GM12878 (cell line): Measurements from ENCODE around the gene ZNF672. TPM values are rescaled to one million over a fixed set of nuclear protein-coding genes. Genes with fewer than 3 reads are reported as not detected.

Source experiments
- CBX5 ChIP-seq: sonication (generic); IDR thresholded peaks from 2 replicates; pipeline ENCODE4 v1.6.1; 2016; ENCODE audit warnings: low read depth, moderate library complexity, mild to moderate bottlenecking, inconsistent platforms
- CREB1 ChIP-seq: IDR thresholded peaks from 2 replicates; pipeline ENCODE4 v1.6.1; 2012; ENCODE audit warnings: low read depth, mild to moderate bottlenecking, inconsistent platforms
- CREM ChIP-seq: IDR thresholded peaks from 2 replicates; pipeline ENCODE4 v1.6.1; 2014; ENCODE audit warnings: antibody characterized with exemption, low read depth
- EP300 ChIP-seq, 2 experiments: fragments of 150-350 bp in 1 of 2; IDR thresholded peaks; 2 replicates each; pipeline ENCODE4 v1.6.1; 2011 to 2012; ENCODE audit warnings: low read depth in 2 of 2, low read length in 2 of 2, borderline replicate concordance in 1 of 2, improper control_type of control experiment in 1 of 2, inconsistent platforms in 1 of 2; ENCODE audit not compliant: control insufficient read depth in 1 of 2
- ESRRA ChIP-seq: IDR thresholded peaks from 2 replicates; pipeline ENCODE4 v1.6.1; 2012; ENCODE audit warnings: mild to moderate bottlenecking, low read length, improper control_type of control experiment
- GATAD2B ChIP-seq: fragments of 450-650 bp; conservative IDR thresholded peaks from 2 replicates; pipeline ENCODE4 v1.6.1; 2017; ENCODE audit warnings: low read depth, mild to moderate bottlenecking, moderate library complexity
- MYB ChIP-seq: fragments of 150-350 bp; IDR thresholded peaks from 2 replicates; pipeline ENCODE4 v1.6.1; 2014; ENCODE audit warnings: mild to moderate bottlenecking, low read depth, low read length, borderline replicate concordance
- RAD21 ChIP-seq: IDR thresholded peaks from 2 replicates; pipeline ENCODE4 v1.6.1; 2011; ENCODE audit warnings: mild to moderate bottlenecking, low read depth, low read length, moderate library complexity; ENCODE audit not compliant: insufficient read depth
- RCOR1 ChIP-seq: conservative IDR thresholded peaks from 2 replicates; pipeline ENCODE4 v1.6.1; 2012; ENCODE audit warnings: low read depth, low read length, improper control_type of control experiment
- SREBF2 ChIP-seq: IDR thresholded peaks from 2 replicates; pipeline ENCODE4 v1.6.1; 2012; ENCODE audit warnings: mild to moderate bottlenecking, low read length
- SUZ12 ChIP-seq: fragments of 200-600 bp; sonication (generic); IDR thresholded peaks from one replicate; pipeline ENCODE4 v1.6.1; 2018; ENCODE audit warnings: antibody characterized with exemption, mild to moderate bottlenecking; ENCODE audit not compliant: unreplicated experiment
- polyA plus RNA-seq, 11 experiments: library from polyadenylated mRNA; depleted of rRNA in 4 of 11; unstranded in 6 of 11; stranded (reverse) in 5 of 11; fragments of >200 nt; fragmentation: Nextera tagmentation in 4 of 11; fragmentation: Illumina TruSeq in 1 of 11; extraction: Ambion mirVana in 4 of 11; extraction: Trizol in 1 of 11; gene quantifications; 1 replicate in 1 of 11; 2 replicates in 10 of 11; pipeline versions ENCODE4 v1.2.1 to v1.2.3, GENCODE V29; 2011 to 2016; ENCODE audit warnings: inconsistent platforms in 2 of 11, missing spikeins in 2 of 11, low read depth in 1 of 11
- total RNA-seq, 4 experiments: library from RNA; depleted of rRNA in 3 of 4; stranded (reverse); fragments of >200 nt in 3 of 4; fragmentation: Illumina TruSeq in 1 of 4; extraction: Trizol in 1 of 4; gene quantifications; 2 replicates each; pipeline versions ENCODE4 v1.2.1 to v1.2.3, GENCODE V29; 2013 to 2021
- TF ChIP-seq, protein P1 (sequence below): IDR thresholded peaks from 2 replicates; pipeline ENCODE4 v1.6.1; 2012; ENCODE audit warnings: low read depth, low read length, improper control_type of control experiment
- TF ChIP-seq, protein P2 (sequence below): fragments of 450-650 bp; IDR thresholded peaks from 2 replicates; pipeline ENCODE4 v1.6.1; 2017; ENCODE audit warnings: mild to moderate bottlenecking
- TF ChIP-seq, protein P3 (sequence below): fragments of 450-650 bp; IDR thresholded peaks from 2 replicates; pipeline ENCODE4 v1.6.1; 2017; ENCODE audit warnings: borderline replicate concordance

Gene ZNF672
- total and polyA plus RNA-seq, 10 of the 15 experiments (the other 5 are each of a cell fraction or from before 2014, with no cell fraction given): 2.9 to 51.3 (median 39.8) TPM

DNA sequence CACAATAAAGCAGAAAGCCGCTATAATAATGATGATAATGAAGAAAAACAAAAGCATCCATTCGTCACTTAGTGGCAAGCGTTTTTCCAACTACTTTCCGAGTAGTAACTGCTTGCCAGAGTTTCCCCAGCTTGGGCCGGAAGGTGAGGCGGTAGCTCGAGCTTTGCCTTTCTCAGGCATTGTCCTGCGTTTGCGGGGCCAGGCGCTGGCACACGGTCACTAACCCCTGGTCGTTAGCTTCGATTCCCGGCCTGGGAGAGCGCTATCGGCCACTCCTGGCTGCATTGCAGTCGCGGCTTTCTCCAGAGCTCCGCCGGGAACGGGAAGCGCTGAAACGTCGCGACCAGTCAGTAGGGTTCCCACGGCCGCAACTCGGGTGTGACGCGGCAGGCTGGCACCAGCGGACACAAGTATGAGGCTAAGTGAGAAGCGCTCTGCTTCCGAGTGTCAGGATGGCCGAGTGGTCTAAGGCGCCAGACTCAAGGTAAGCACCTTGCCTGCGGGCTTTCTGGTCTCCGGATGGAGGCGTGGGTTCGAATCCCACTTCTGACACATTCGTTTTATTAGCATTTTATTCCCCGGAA, 35.5 kb downstream of the ZNF672 start (continued):
- TF ChIP-seq GATAD2B (no peak; the same call in 1 of the 2 replicates), SREBF2 (peak; percentile 90), RCOR1 (no peak; the same call in 1 of the 2 replicates), MYB (no peak), CBX5 (no peak), ESRRA (0 out of 2 replicates have a peak, but pooled peaks have one; percentile 39), SUZ12 (no peak), EP300 (IDR thresholded peaks at IDR 0.05; ENCODE audit: borderline replicate concordance in 1 of 2, control insufficient read depth in 1 of 2, low read depth in 2 of 2, low read length in 2 of 2) (peak in 1 of 2 experiments; percentile 77; a peak in 1 of 4 replicates), RAD21 (no peak), CREB1 (peak; percentile 83; the same call in 1 of the 2 replicates), CREM (peak; percentile 82)
- TF ChIP-seq, protein P1, sequence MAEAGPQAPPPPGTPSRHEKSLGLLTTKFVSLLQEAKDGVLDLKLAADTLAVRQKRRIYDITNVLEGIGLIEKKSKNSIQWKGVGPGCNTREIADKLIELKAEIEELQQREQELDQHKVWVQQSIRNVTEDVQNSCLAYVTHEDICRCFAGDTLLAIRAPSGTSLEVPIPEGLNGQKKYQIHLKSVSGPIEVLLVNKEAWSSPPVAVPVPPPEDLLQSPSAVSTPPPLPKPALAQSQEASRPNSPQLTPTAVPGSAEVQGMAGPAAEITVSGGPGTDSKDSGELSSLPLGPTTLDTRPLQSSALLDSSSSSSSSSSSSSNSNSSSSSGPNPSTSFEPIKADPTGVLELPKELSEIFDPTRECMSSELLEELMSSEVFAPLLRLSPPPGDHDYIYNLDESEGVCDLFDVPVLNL: no peak
- TF ChIP-seq, protein P2, sequence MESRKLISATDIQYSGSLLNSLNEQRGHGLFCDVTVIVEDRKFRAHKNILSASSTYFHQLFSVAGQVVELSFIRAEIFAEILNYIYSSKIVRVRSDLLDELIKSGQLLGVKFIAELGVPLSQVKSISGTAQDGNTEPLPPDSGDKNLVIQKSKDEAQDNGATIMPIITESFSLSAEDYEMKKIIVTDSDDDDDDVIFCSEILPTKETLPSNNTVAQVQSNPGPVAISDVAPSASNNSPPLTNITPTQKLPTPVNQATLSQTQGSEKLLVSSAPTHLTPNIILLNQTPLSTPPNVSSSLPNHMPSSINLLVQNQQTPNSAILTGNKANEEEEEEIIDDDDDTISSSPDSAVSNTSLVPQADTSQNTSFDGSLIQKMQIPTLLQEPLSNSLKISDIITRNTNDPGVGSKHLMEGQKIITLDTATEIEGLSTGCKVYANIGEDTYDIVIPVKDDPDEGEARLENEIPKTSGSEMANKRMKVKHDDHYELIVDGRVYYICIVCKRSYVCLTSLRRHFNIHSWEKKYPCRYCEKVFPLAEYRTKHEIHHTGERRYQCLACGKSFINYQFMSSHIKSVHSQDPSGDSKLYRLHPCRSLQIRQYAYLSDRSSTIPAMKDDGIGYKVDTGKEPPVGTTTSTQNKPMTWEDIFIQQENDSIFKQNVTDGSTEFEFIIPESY: no peak
- TF ChIP-seq, protein P3, sequence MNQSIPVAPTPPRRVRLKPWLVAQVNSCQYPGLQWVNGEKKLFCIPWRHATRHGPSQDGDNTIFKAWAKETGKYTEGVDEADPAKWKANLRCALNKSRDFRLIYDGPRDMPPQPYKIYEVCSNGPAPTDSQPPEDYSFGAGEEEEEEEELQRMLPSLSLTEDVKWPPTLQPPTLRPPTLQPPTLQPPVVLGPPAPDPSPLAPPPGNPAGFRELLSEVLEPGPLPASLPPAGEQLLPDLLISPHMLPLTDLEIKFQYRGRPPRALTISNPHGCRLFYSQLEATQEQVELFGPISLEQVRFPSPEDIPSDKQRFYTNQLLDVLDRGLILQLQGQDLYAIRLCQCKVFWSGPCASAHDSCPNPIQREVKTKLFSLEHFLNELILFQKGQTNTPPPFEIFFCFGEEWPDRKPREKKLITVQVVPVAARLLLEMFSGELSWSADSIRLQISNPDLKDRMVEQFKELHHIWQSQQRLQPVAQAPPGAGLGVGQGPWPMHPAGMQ: no peak
